ENCODE results near the gene RASA3. TPM values are rescaled to one million over a fixed set of nuclear protein-coding genes. Genes with fewer than 3 reads are reported as not detected.

Gene RASA3
- total and polyA plus RNA-seq, 10 of the 15 experiments (the other 5 are each of a cell fraction or from before 2014, with no cell fraction given), result 0.79 to 33.9 (median 17.6) TPM

GRCh38 chr13:114087430-114087829, 45.0 kb downstream of the RASA3 start (continued):
- no peak for TF ChIP-seq TBL1XR1 (IDR thresholded peaks at IDR 0.05; ENCODE audit: low read depth, low read length)
- no peak for TF ChIP-seq PAX5 (IDR thresholded peaks at IDR 0.05; ENCODE audit: borderline replicate concordance, low read depth, low read length)
- no peak for TF ChIP-seq MXI1 (IDR thresholded peaks at IDR 0.05; ENCODE audit: low read depth, low read length)
- TF ChIP-seq, protein P1, sequence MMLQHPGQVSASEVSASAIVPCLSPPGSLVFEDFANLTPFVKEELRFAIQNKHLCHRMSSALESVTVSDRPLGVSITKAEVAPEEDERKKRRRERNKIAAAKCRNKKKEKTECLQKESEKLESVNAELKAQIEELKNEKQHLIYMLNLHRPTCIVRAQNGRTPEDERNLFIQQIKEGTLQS (IDR thresholded peaks at IDR 0.05; ENCODE audit: borderline replicate concordance, extremely low read depth, low read depth, low read length), result no peak
- no peak for TF ChIP-seq NR2F1 (conservative IDR thresholded peaks at IDR 0.05)
- TF ChIP-seq CHD2 (IDR thresholded peaks at IDR 0.05; ENCODE audit: borderline replicate concordance, low read depth, low read length), result no peak
- TF ChIP-seq TARDBP (IDR thresholded peaks at IDR 0.05; ENCODE audit: borderline replicate concordance), result no peak
- no peak for TF ChIP-seq PBX3 (IDR thresholded peaks at IDR 0.05; ENCODE audit: insufficient replicate concordance, low read depth, low read length)
- TF ChIP-seq, protein P2, sequence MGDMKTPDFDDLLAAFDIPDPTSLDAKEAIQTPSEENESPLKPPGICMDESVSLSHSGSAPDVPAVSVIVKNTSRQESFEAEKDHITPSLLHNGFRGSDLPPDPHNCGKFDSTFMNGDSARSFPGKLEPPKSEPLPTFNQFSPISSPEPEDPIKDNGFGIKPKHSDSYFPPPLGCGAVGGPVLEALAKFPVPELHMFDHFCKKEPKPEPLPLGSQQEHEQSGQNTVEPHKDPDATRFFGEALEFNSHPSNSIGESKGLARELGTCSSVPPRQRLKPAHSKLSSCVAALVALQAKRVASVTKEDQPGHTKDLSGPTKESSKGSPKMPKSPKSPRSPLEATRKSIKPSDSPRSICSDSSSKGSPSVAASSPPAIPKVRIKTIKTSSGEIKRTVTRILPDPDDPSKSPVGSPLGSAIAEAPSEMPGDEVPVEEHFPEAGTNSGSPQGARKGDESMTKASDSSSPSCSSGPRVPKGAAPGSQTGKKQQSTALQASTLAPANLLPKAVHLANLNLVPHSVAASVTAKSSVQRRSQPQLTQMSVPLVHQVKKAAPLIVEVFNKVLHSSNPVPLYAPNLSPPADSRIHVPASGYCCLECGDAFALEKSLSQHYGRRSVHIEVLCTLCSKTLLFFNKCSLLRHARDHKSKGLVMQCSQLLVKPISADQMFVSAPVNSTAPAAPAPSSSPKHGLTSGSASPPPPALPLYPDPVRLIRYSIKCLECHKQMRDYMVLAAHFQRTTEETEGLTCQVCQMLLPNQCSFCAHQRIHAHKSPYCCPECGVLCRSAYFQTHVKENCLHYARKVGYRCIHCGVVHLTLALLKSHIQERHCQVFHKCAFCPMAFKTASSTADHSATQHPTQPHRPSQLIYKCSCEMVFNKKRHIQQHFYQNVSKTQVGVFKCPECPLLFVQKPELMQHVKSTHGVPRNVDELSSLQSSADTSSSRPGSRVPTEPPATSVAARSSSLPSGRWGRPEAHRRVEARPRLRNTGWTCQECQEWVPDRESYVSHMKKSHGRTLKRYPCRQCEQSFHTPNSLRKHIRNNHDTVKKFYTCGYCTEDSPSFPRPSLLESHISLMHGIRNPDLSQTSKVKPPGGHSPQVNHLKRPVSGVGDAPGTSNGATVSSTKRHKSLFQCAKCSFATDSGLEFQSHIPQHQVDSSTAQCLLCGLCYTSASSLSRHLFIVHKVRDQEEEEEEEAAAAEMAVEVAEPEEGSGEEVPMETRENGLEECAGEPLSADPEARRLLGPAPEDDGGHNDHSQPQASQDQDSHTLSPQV (IDR thresholded peaks at IDR 0.05), result no peak
- no peak for TF ChIP-seq NFYB (IDR thresholded peaks at IDR 0.05; ENCODE audit: insufficient read depth, low read depth, low read length)
- TF ChIP-seq, protein P3, sequence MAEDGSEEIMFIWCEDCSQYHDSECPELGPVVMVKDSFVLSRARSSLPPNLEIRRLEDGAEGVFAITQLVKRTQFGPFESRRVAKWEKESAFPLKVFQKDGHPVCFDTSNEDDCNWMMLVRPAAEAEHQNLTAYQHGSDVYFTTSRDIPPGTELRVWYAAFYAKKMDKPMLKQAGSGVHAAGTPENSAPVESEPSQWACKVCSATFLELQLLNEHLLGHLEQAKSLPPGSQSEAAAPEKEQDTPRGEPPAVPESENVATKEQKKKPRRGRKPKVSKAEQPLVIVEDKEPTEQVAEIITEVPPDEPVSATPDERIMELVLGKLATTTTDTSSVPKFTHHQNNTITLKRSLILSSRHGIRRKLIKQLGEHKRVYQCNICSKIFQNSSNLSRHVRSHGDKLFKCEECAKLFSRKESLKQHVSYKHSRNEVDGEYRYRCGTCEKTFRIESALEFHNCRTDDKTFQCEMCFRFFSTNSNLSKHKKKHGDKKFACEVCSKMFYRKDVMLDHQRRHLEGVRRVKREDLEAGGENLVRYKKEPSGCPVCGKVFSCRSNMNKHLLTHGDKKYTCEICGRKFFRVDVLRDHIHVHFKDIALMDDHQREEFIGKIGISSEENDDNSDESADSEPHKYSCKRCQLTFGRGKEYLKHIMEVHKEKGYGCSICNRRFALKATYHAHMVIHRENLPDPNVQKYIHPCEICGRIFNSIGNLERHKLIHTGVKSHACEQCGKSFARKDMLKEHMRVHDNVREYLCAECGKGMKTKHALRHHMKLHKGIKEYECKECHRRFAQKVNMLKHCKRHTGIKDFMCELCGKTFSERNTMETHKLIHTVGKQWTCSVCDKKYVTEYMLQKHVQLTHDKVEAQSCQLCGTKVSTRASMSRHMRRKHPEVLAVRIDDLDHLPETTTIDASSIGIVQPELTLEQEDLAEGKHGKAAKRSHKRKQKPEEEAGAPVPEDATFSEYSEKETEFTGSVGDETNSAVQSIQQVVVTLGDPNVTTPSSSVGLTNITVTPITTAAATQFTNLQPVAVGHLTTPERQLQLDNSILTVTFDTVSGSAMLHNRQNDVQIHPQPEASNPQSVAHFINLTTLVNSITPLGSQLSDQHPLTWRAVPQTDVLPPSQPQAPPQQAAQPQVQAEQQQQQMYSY (CRISPR knock-in tag; IDR thresholded peaks at IDR 0.05), result no peak
- no peak for TF ChIP-seq PML (IDR thresholded peaks at IDR 0.05; ENCODE audit: low read length)

Data from GM12878 (cell line).